Breast epithelium (tissue), 4 donors: Measurements from ENCODE around the gene CLSTN3. TPM values are rescaled to one million over a fixed set of nuclear protein-coding genes. Genes with fewer than 3 reads are reported as not detected.

ENCODE experiments used
- DNase-seq, 2 donors: peaks; one replicate each; pipeline ENCODE4 v3.0.0-alpha.2; 2019; ENCODE audit warnings: low spot score in 2 of 2
- H3K27ac ChIP-seq, 2 donors: fragments of 200-600 bp; sonication (generic) in 1 of 2; one replicate each; pipeline ENCODE4 v1.5.1; 2016 to 2019; ENCODE audit warnings: mild to moderate bottlenecking in 1 of 2
- H3K27me3 ChIP-seq, 2 donors: fragments of 200-600 bp; sonication (generic) in 1 of 2; one replicate each; pipeline versions ENCODE4 v1.5.1 to v1.6.0; 2017 to 2019; ENCODE audit warnings: control low read depth in 1 of 2, mild to moderate bottlenecking in 1 of 2
- H3K36me3 ChIP-seq: fragments of 200-600 bp; one replicate; pipeline ENCODE4 v1.5.1; 2019
- H3K4me1 ChIP-seq, 2 donors: fragments of 200-600 bp; sonication (generic); one replicate each; pipeline ENCODE4 v1.5.1; 2016 to 2019; ENCODE audit warnings: control low read depth in 1 of 2
- H3K4me3 ChIP-seq, 3 donors: fragments of 200-600 bp; sonication (generic); 1 replicate in 2 of 3; 2 replicates in 1 of 3; pipeline ENCODE4 v1.5.1; 2016 to 2019; ENCODE audit warnings: mild to moderate bottlenecking in 3 of 3, moderate library complexity in 2 of 3
- H3K9me3 ChIP-seq, 2 donors: fragments of 200-600 bp; sonication (generic) in 1 of 2; one replicate each; pipeline ENCODE4 v1.5.1; 2016 to 2019; ENCODE audit warnings: control low read depth in 1 of 2
- POLR2A ChIP-seq: fragments of 450-650 bp; IDR thresholded peaks from one replicate; pipeline ENCODE4 v1.6.1; 2016; ENCODE audit warnings: antibody characterized with exemption, mild to moderate bottlenecking, moderate library complexity
- POLR2AphosphoS5 ChIP-seq, 3 donors: sonication (generic); formaldehyde crosslinking; IDR thresholded peaks; one replicate each; pipeline ENCODE4 v1.6.1; 2017; ENCODE audit warnings: antibody characterized with exemption in 3 of 3
- intact Hi-C: fragments of 100-400 bp; cut with DNase I; formaldehyde crosslinking; loops from one replicate; pipeline ENCODE4 v1.15.1; 2023; ENCODE audit warnings: low total_unique reads
- total RNA-seq, 3 donors: library from RNA; depleted of rRNA; stranded (reverse); fragments of >200 nt; gene quantifications; one replicate each; pipeline ENCODE4 v1.1.0, GENCODE V29; 2016
- TF ChIP-seq, protein P1 (sequence below), 3 donors: fragments of 450-650 bp; IDR thresholded peaks; one replicate each; pipeline ENCODE4 v1.5.1; 2016 to 2017; ENCODE audit warnings: antibody characterized with exemption in 3 of 3, mild to moderate bottlenecking in 3 of 3, moderate library complexity in 3 of 3

Gene CLSTN3
- total RNA-seq, 3 donors from 2014 or later = 23.9 to 58.7 (median 40.3) TPM

DNA sequence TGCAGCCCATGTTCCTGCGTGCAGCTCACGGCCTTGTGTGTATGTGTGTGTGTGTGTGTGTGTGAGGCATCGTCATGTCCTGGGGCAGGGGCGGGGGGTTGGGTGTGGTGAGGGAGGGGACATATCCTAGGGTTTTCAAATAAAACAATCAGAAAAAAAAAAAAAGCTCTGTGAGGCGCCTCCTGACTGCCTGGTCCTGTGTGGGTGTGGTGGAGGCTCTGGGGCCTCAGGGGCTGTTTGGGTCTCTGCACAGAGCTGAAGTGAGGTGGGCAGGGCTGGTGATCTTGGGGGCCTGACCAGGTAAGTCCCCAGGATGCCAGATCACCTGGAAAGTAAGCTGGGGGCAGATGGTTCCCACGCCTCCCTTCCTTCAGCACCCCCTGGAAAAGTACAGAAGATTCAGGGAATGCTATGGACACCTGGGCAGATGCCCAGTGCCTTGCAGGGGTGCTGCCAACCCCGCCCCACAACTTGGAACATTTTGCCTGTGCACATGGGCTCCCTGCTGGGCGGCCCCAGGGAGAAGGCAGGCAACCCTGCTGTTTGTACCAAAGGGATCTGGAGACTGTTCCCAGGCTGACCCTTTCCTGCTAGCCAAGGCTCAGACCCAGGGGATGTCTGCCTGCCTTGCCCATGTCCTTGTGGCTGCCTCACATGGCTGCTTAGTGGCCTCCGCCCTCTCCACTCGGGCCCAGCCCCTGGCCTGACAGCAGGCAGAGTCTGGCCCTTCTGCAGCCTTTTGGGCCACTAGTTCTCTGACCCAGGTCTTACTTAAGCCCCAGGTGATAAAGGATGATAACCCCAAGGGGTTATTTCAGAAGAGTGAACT is 28.8 kb downstream of the CLSTN3 start:
- H3K27me3 ChIP-seq = no peaks in the 10 kb centered on the region
- peaks cover 8 to 14% of the 10 kb centered on the region in 2 donors for H3K4me1 ChIP-seq
- no peak overlapping the region for H3K27ac ChIP-seq
- H3K4me3 ChIP-seq = no peak overlapping the region
- H3K9me3 ChIP-seq = no peaks in the 10 kb centered on the region
- intact Hi-C loops = no loop called here
- DNase-seq = no peak
- TF ChIP-seq, protein P1, sequence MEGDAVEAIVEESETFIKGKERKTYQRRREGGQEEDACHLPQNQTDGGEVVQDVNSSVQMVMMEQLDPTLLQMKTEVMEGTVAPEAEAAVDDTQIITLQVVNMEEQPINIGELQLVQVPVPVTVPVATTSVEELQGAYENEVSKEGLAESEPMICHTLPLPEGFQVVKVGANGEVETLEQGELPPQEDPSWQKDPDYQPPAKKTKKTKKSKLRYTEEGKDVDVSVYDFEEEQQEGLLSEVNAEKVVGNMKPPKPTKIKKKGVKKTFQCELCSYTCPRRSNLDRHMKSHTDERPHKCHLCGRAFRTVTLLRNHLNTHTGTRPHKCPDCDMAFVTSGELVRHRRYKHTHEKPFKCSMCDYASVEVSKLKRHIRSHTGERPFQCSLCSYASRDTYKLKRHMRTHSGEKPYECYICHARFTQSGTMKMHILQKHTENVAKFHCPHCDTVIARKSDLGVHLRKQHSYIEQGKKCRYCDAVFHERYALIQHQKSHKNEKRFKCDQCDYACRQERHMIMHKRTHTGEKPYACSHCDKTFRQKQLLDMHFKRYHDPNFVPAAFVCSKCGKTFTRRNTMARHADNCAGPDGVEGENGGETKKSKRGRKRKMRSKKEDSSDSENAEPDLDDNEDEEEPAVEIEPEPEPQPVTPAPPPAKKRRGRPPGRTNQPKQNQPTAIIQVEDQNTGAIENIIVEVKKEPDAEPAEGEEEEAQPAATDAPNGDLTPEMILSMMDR (IDR thresholded peaks at IDR 0.05) = no peak
- TF ChIP-seq POLR2A = no peak
- TF ChIP-seq POLR2AphosphoS5 (IDR thresholded peaks at IDR 0.05) = no peak
- H3K36me3 ChIP-seq = no peaks in the 10 kb centered on the region

DNA sequence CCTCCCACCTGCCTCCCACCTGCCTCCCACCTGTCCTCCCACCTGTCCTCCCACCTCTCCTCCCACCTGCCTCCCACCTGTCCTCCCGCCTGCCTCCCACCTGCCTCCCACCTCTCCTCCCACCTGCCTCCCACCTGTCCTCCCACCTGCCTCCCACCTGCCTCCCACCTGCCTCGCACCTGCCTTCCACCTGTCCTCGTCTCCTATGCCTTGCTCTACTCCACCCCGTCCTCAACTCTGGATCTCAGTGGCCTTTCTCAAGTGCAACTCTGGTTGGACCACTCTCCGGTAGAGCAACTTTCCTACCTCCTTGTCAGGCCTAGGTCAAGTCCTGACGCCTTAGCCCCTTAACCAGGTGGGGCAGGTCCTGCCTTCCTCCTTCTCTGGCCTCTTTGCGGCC is 30.0 kb downstream of the CLSTN3 start:
- intact Hi-C loops = no loop called here
- DNase-seq = no peak
- H3K27ac ChIP-seq = no peak overlapping the region
- H3K9me3 ChIP-seq = no peaks in the 10 kb centered on the region
- H3K27me3 ChIP-seq = no peaks in the 10 kb centered on the region
- no peak overlapping the region for H3K4me3 ChIP-seq
- no peak for TF ChIP-seq POLR2AphosphoS5 (IDR thresholded peaks at IDR 0.05)
- no peak for TF ChIP-seq POLR2A
- TF ChIP-seq, protein P1 (IDR thresholded peaks at IDR 0.05) = no peak
- peaks cover 8 to 10% of the 10 kb centered on the region in 2 donors for H3K4me1 ChIP-seq
- no peaks in the 10 kb centered on the region for H3K36me3 ChIP-seq

DNA sequence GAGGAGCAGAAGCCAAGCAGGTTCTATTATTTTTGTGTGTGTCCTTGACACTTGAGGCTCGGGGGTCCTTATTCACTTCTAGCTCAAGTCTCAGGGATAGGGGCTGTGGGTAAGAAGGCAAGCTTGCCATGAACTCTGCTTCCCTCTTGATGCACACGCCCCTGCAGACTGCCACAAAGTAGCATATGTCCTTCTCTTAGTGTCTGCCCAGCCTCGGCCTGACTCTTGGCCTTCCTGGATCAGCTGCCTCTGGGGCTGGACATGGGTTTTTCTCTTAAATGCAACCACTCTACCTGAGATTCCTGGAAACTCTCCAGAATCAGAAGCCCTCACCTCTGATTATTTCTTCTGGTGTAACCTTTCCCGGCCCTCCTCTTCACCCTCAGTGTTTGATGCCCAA is 31.2 kb downstream of the CLSTN3 start:
- DNase-seq = no peak
- Histone ChIP-seq H3K27me3 (no peaks in the 10 kb centered on the region), H3K4me1 (no peaks in the 10 kb centered on the region), H3K36me3 (no peaks in the 10 kb centered on the region), H3K27ac (no peak overlapping the region), H3K9me3 (no peaks in the 10 kb centered on the region), H3K4me3 (no peak overlapping the region)
- no peak for TF ChIP-seq POLR2AphosphoS5 (IDR thresholded peaks at IDR 0.05)
- TF ChIP-seq POLR2A = no peak
- TF ChIP-seq, protein P1 (IDR thresholded peaks at IDR 0.05) = no peak
- intact Hi-C loops = no loop called here

DNA sequence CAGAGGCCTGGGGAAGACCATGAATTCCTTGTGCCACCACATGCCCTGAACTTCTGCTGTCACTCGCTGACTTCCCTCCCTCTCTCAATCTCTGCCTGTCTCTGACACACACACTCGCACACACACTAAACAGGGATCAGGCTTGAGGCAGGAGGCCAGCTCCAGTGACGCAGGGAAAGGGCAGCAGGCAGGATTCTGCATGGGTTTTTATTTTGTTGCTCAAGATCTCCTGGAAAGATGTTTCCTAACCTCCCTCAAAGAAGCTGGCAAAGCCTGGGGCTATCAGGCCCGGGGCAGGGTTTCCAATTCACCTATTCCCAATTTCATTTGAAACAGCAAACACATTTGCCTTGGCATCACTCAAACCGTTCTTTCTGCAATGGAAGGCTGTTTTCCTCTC is 31.6 kb downstream of the CLSTN3 start:
- Histone ChIP-seq H3K9me3 (no peaks in the 10 kb centered on the region), H3K36me3 (no peaks in the 10 kb centered on the region), H3K27ac (no peak overlapping the region), H3K27me3 (no peaks in the 10 kb centered on the region), H3K4me1 (no peaks in the 10 kb centered on the region), H3K4me3 (no peak overlapping the region)
- TF ChIP-seq POLR2AphosphoS5 (IDR thresholded peaks at IDR 0.05) (no peak), POLR2A (no peak)
- TF ChIP-seq, protein P1 (IDR thresholded peaks at IDR 0.05) = no peak
- intact Hi-C loops = no loop called here
- DNase-seq = no peak

DNA sequence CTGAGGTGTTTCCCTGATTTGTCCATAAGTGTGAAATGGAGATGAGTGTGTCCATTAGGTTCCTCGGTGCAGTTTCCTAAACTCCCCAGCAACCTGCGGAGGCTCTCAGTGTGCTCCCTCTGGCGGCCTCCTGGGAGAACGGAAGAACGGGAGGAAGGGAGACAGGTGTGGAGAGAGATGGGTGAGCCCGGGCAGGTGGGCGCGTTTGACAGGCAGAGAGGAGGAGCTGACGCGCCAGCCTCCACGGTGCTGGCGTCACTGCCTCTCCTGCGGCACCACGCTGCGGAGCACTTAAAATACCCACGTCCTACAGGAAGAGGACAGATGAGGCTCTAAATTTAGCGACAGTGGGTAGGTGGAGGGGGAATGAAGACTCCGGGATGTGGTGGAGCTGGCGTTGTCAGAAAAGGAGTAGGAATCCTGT is 32.5 kb downstream of the CLSTN3 start:
- Histone ChIP-seq H3K4me1 (no peaks in the 10 kb centered on the region), H3K36me3 (no peaks in the 10 kb centered on the region), H3K27me3 (no peaks in the 10 kb centered on the region), H3K9me3 (peaks cover 0 to 2% of the 10 kb centered on the region in 2 donors), H3K27ac (no peak overlapping the region), H3K4me3 (peak overlapping the region in 2 of 3 donors; percentile 22 to 54)
- DNase-seq = no peak
- TF ChIP-seq POLR2AphosphoS5 (IDR thresholded peaks at IDR 0.05) (no peak), POLR2A (no peak)
- TF ChIP-seq, protein P1 (IDR thresholded peaks at IDR 0.05) = peak; percentile 20 to 66 (median 60)
- intact Hi-C loops = no loop called here
